Ishikawa (cell line): ENCODE results near the gene SPOP.

ENCODE experiments used
- CREB1 ChIP-seq: IDR thresholded peaks from 2 replicates; pipeline ENCODE4 v1.6.1; 2012; ENCODE audit warnings: low read depth
- EP300 ChIP-seq: IDR thresholded peaks from 2 replicates; pipeline ENCODE4 v1.6.1; 2012; ENCODE audit warnings: borderline replicate concordance
- RAD21 ChIP-seq: IDR thresholded peaks from 2 replicates; pipeline ENCODE4 v1.6.1; 2012; ENCODE audit warnings: low read depth
- TAF1 ChIP-seq: IDR thresholded peaks from 2 replicates; pipeline ENCODE4 v1.6.1; 2012; ENCODE audit warnings: low read depth, mild to moderate bottlenecking
- TCF12 ChIP-seq: IDR thresholded peaks from 2 replicates; pipeline ENCODE4 v1.6.1; 2012; ENCODE audit warnings: low read depth
- YY1 ChIP-seq: IDR thresholded peaks from 2 replicates; pipeline ENCODE4 v1.6.1; 2012; ENCODE audit warnings: low read depth
- TF ChIP-seq, protein P1 (sequence below): IDR thresholded peaks from 2 replicates; pipeline ENCODE4 v1.6.1; 2012; ENCODE audit warnings: low read depth, mild to moderate bottlenecking
- TF ChIP-seq, protein P2 (sequence below): IDR thresholded peaks from 2 replicates; pipeline ENCODE4 v1.6.1; 2012

DNA sequence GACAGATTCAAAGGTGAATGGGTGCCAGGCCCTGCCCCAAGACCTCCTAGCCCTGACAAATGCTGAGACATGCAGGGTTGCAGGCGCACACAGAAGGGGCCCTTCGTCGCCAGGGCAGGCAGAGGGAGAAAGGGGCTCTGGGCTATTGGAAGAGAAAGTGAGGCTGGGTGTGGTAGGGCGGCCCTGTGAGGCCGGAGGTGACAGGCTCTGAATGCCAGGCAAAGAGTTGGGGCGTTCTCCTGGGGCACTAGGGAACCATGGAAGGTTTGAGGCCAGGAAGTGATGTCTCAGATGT is 128.6 kb downstream of the SPOP start:
- no peak for TF ChIP-seq TCF12
- TF ChIP-seq, protein P1, sequence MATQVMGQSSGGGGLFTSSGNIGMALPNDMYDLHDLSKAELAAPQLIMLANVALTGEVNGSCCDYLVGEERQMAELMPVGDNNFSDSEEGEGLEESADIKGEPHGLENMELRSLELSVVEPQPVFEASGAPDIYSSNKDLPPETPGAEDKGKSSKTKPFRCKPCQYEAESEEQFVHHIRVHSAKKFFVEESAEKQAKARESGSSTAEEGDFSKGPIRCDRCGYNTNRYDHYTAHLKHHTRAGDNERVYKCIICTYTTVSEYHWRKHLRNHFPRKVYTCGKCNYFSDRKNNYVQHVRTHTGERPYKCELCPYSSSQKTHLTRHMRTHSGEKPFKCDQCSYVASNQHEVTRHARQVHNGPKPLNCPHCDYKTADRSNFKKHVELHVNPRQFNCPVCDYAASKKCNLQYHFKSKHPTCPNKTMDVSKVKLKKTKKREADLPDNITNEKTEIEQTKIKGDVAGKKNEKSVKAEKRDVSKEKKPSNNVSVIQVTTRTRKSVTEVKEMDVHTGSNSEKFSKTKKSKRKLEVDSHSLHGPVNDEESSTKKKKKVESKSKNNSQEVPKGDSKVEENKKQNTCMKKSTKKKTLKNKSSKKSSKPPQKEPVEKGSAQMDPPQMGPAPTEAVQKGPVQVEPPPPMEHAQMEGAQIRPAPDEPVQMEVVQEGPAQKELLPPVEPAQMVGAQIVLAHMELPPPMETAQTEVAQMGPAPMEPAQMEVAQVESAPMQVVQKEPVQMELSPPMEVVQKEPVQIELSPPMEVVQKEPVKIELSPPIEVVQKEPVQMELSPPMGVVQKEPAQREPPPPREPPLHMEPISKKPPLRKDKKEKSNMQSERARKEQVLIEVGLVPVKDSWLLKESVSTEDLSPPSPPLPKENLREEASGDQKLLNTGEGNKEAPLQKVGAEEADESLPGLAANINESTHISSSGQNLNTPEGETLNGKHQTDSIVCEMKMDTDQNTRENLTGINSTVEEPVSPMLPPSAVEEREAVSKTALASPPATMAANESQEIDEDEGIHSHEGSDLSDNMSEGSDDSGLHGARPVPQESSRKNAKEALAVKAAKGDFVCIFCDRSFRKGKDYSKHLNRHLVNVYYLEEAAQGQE = no peak
- TF ChIP-seq, protein P2, sequence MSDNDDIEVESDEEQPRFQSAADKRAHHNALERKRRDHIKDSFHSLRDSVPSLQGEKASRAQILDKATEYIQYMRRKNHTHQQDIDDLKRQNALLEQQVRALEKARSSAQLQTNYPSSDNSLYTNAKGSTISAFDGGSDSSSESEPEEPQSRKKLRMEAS = no peak
- TF ChIP-seq TAF1 = no peak
- TF ChIP-seq EP300 = no peak
- no peak for TF ChIP-seq RAD21
- no peak for TF ChIP-seq YY1
- no peak for TF ChIP-seq CREB1
